HG02852 (cell line): ENCODE data around the gene B3GALT4.
"Not testable (repeated sequence)": the region's sequence is repeated elsewhere in the genome, so short reads cannot be mapped to it uniquely, and the experiment has no call there.

ENCODE experiments used
- ATAC-seq: cut with Tn5 transposase; IDR thresholded peaks from one replicate; pipeline ENCODE4 v1.9.1; 2021; ENCODE audit warnings: mild to moderate bottlenecking, moderate library complexity; ENCODE audit not compliant: unreplicated experiment

B3GALT4 gene

GRCh38 chr6:33271468-33272274 is 5.3 kb upstream of the B3GALT4 start, which contains the start of the genes RPS18 and VPS52:
RPS18 (plus strand) TSS chr6:33272075; CDS start chr6:33272120, 45 bp downstream.
VPS52 (minus strand) TSS chr6:33271876; CDS start chr6:33271675, 201 bp downstream.
- ATAC-seq, result peak; percentile 70

GRCh38 chr6:33272275-33273128 is 4.4 kb upstream of the B3GALT4 start:
- ATAC-seq, result no peak

DNA sequence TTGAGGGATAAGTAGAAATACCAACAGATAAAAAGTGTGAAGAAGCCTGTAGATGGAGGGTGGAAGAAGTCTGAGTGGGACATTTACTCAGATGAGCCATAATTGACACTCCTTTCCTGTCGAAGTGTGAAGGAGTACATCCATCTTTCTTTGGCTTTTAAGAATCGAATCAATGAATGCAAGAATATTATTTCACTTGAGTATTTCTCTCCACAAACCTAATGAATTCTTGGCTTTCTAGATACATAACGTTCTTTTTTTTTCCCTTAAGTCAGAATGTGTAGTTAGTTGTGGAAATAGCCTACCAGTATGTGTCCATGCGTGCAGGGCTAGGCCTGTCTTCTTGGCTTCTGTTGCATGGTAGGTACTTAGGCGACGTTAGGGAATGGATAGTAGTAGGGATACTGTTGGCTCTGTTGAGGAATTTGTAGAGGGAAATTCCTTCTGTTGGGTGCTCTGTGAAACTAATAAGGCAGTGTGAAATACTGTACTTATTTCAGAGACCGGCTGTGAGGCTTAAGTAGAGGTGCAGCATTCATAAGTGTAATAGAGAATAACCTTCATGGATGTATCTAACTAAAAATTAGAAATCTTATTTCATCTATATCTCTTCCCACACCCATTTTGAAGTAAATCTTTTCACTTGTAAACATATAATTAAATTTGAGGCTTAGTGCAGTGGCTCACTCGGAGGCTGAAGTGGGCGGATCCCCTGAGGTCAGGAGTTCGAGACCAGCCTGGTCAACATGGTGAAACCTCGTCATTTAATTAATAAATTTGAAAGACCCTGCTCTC is 3.6 kb upstream of the B3GALT4 start:
- no peak for ATAC-seq

DNA sequence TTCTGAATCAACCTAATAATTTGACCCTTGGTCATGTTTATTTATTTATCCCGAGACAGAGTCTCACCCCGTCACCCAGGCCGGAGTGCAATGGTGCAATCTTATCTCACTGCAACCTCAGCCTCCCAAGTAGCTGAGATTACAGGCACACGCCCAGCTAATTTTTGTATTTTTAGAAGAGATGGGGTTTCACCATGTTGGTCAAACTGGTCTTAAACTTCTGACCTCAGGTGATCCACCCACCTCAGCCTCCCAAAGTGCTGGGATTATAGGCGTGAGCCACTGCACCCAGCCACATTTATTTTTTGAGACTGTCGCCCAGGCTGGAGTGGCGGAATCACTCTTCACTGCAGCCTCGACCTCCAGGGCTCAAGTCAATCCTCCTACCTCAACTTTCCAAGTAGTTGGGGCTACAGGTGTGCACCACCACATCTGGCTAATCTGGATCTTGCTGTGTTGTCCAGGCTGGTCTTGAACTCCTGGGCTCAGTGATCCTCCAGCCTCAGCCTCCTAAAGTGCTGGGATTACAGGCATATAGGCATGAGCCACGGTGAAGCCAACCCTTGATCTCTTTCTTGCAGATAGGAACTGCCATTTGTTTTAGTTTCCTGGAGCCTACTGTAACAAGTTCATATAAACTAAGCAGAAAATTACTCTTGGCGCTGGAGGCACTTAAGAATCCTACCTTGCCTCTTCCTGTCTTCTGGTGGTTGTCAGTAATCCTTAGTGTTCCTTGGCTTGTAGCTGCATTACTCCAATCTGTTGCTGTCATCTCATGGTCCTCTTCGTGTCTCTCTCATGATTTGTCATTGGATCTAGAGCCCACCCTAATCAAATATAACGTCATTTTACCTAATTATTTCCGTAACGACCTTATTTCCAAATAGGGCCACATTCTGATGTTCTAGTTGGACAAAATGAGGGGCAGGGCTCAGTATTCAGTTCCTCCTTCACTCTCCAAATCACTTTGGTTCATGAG is 2.7 kb upstream of the B3GALT4 start:
- ATAC-seq, result no peak

- ATAC-seq, result not testable (repeated sequence)
Measured at GRCh38 chr6:33275795-33276580, 935 bp upstream of the B3GALT4 start.

DNA sequence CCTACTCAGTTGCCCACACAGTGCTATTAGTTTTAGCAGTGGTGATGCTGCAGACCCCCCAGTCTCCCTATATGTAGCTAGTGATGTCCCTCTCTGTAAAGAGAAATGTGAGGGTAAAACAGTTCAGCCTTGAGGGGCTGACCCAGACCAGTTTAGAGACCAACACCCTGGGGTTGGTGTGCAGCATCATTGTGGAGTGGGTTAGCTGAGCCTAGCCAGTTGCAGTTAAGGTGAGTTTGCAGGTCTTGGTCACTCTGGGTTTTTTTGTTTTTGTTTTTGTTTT is 401 bp upstream of the B3GALT4 start:
- no peak for ATAC-seq

GRCh38 chr6:33277663-33278391 is 904 bp downstream of the B3GALT4 start:
- ATAC-seq, result no peak

DNA sequence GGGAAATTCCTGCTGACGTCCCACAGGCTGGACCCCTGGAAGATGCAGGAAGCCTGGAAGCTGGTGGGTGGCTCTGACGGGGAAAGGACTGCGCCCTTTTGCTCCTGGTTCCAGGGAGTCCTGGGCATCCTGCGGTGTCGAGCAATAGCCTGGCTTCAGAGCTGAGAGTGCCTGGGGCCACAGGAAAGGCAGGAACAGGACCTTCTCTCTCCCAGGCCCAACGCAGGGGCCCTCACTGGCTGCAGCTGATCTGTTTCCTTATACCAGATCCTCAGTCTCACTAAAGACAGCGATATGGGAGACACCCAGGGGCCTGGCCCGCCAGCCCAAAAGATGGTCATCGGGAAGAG is 1.4 kb downstream of the B3GALT4 start:
- ATAC-seq, result no peak

- no peak for ATAC-seq
Measured at GRCh38 chr6:33278810-33279209, 1.9 kb downstream of the B3GALT4 start.

- no peak for ATAC-seq
Measured at GRCh38 chr6:33279257-33279695, 2.4 kb downstream of the B3GALT4 start.

- ATAC-seq, result no peak
Measured at GRCh38 chr6:33279971-33280511, 3.1 kb downstream of the B3GALT4 start.

DNA sequence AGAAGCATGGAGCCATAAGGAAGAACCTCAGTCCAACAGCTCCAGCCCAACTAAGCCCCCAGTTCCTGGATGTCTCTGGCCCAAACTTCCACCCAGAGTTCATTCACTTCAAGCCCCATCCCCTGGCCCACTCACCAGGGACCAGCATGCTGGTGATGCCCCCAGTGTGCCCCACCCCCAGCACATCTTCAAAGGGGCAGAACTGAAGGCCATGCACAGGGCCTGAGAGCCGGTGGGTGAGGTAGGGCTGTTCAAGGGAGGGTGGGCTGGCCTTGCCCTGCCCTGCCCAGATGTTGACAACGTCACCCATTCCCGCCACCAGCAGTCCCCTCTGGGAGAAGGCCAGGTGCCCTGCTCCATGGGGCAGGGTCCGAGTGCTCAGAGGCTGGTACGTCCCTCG is 3.6 kb downstream of the B3GALT4 start:
- ATAC-seq, result no peak

DNA sequence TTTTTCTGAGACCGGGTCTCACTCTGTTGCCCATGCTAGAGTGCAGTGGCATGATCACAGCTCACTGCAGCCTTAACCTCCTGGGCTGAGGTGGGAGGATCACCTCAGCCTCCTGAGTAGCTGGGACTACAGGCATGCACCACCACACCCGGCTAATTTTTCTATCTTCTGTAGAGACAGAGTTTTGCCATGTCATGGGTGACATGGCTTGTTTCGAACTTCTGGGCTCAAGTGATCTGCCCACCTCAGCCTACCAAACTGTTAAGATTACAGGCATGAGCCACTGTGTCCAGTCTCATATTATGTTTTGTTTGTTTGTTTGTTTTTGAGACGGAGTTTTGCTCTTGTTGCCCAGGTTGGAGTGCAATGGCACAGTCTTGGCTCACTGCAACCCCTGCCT is 8.3 kb downstream of the B3GALT4 start:
- not testable (repeated sequence) for ATAC-seq

DNA sequence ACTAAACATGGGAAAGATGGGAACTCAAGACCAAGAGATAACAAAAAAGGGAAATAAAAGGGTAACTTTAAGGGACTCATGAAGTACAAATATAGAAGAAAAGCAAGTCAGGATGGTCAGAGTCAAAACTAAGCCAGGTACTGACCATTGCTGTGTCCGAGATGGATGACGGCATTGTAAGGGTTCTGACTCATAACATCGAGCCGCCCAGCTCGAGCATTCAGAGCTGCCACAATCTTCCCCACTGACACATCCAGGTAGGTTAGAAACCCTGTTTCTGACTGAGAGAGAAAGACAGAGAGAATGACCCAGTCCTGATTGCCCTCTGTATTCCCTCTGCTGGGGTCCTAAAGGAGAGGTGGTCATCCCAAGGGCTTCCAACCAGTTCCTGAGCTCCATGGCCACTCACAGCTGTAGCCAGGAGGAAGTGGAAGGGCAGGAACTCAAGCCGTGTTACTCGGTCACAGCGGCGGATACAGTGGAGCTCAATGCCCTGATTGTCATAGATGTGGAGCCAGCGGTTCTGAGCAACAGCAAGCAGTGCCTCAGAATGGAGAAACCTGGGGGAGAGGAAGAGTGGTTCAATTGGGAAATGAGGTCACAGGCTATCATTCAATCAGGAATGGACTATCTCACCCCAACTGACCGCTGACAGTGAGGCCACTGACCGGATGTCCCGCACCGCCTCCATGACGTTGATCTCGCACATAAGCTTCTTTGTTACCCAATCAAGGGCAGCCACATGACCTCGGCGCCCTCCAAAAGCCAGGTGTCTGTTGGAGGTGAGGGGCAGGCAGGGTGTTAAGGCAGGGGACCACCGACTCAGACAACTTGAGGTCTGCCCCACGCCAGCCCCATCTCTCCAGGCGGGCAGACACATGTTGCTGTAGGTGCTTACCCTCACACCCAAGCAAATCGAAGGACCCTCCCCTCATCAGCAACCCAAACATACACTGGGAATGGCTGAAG is 10.3 kb downstream of the B3GALT4 start:
- ATAC-seq, result no peak

DNA sequence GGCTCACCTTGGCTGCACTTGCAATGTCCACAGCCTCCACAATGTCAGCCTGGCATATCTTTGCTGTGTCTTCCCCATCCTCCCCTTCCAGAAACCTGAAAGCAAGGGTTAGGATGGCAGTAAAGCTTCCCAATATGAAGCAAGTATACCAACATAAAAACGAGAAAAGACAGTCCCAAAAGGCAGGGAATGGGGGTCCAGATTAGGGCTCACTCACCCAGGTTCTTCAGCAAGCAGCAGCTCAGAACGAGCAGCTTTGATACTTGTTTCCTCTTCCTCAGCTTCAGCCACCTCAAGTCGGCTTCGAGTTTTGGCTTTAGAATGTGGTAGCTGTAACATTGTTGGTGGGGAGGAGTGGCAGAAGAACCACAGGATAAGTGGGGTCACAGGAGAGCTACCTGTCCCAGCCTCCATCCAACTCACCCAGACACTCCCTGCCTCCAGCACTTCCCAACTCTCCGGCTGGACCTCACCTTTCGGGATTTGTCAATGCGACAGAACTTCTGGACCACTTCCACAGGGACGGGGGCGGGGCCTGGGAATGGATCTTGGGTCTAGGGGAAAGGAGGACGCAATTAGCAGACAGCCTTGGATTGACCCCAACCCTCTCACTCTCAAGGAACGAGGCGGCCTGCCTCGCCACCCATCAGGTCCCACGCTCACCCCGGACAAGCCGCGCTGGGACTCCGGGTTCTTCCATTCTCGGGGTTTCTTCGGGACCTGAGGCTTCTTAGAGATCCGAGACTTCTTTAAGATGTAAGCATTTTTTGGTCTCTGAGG is 11.4 kb downstream of the B3GALT4 start:
- ATAC-seq, result no peak
